Upper lobe of left lung (tissue), 6 donors: ENCODE results near the gene HIGD1B. TPM values are rescaled to one million over a fixed set of nuclear protein-coding genes. Genes with fewer than 3 reads are reported as not detected.

Experiments
- ATAC-seq, 2 donors: fragments of 200-7000 bp; cut with Tn5 transposase; one replicate each; pipeline ENCODE4 v1.9.1; 2022; ENCODE audit warnings: mild to moderate bottlenecking in 2 of 2, moderate library complexity in 2 of 2; ENCODE audit not compliant: low FRiP score in 2 of 2
- DNase-seq, 2 donors: peaks; one replicate each; pipeline ENCODE4 v3.0.0-alpha.2; 2019 to 2020
- H3K27ac ChIP-seq, 4 donors: fragments of 200-600 bp; sonication (generic); one replicate each; pipeline ENCODE4 v1.5.1; 2016 to 2019
- H3K27me3 ChIP-seq, 4 donors: fragments of 200-600 bp; sonication (generic); one replicate each; pipeline ENCODE4 v1.5.1; 2017 to 2019
- H3K36me3 ChIP-seq, 4 donors: fragments of 200-600 bp; sonication (generic); one replicate each; pipeline ENCODE4 v1.5.1; 2016 to 2019
- H3K4me1 ChIP-seq, 4 donors: fragments of 200-600 bp; sonication (generic); one replicate each; pipeline ENCODE4 v1.5.1; 2018 to 2019
- H3K4me3 ChIP-seq, 4 donors: fragments of 200-600 bp; sonication (generic); one replicate each; pipeline ENCODE4 v1.5.1; 2017 to 2019; ENCODE audit warnings: mild to moderate bottlenecking in 2 of 4, moderate library complexity in 1 of 4
- H3K9me3 ChIP-seq, 4 donors: fragments of 200-600 bp; sonication (generic); one replicate each; pipeline ENCODE4 v1.5.1; 2018 to 2019
- EP300 ChIP-seq, 4 donors: sonication (generic); formaldehyde crosslinking; IDR thresholded peaks; one replicate each; pipeline ENCODE4 v1.5.1; 2017; ENCODE audit warnings: antibody characterized with exemption in 4 of 4, control low read depth in 2 of 4
- POLR2A ChIP-seq, 4 donors: fragments of 450-650 bp; IDR thresholded peaks; one replicate each; pipeline ENCODE4 v1.5.1; 2016 to 2017; ENCODE audit warnings: antibody characterized with exemption in 4 of 4, mild to moderate bottlenecking in 2 of 4
- POLR2AphosphoS5 ChIP-seq, 2 donors: sonication (generic); formaldehyde crosslinking; IDR thresholded peaks; one replicate each; pipeline ENCODE4 v1.5.1; 2017; ENCODE audit warnings: antibody characterized with exemption in 2 of 2
- whole genome bisulfite sequencing, 2 donors: methylation state at CpG; one replicate each; pipeline ENCODE4 v1.1.5; 2017 to 2018; 5-methylcytosine and 5-hydroxymethylcytosine counted together
- total RNA-seq, 6 donors: library from RNA; depleted of rRNA in 4 of 6; stranded (reverse); fragments of >200 nt in 4 of 6; gene quantifications; one replicate each; pipeline versions ENCODE4 v1.1.0 to v1.2.1, GENCODE V29; 2016 to 2021
- TF ChIP-seq, protein P1 (sequence below), 6 experiments: fragments of 450-650 bp in 4 of 6; fragments of 200-600 bp in 2 of 6; sonication (generic) in 2 of 6; IDR thresholded peaks; one replicate each; pipeline ENCODE4 v1.5.1; 2016 to 2019; ENCODE audit warnings: antibody characterized with exemption in 6 of 6
- donor health status: DM: no; HTN: no; CAD: no; lungs with moderate emphysema.
- donor health status: DM: no; HTN: yes; CAD: no; lungs with severe emphysema.

Gene HIGD1B
- total RNA-seq, 6 donors from 2014 or later, result 1.9 to 33.3 (median 15.9) TPM; not detected in 1

DNA sequence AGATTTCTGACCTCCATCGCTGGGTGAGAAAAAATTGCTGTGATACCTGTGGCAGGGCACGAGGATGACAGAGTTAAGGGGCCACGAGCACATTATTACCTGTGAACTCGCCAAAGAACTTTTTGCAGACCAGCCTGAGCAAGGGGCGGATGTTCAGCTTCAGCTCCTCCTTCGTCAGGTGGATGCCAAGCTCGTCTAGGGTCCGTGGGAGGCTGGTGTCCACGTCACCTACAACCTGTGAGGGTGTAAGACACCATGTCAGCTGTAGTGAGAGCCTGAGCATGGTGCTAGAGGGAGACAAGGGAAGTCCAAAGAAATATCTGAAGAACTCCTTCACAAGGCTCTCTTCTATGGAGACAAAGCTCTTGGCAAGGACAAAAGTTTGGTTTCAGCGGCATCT is 17.1 kb downstream of the HIGD1B start:
- ATAC-seq (peak in 1 of 2 donors; percentile 8), DNase-seq (no peak)
- TF ChIP-seq, protein P1, sequence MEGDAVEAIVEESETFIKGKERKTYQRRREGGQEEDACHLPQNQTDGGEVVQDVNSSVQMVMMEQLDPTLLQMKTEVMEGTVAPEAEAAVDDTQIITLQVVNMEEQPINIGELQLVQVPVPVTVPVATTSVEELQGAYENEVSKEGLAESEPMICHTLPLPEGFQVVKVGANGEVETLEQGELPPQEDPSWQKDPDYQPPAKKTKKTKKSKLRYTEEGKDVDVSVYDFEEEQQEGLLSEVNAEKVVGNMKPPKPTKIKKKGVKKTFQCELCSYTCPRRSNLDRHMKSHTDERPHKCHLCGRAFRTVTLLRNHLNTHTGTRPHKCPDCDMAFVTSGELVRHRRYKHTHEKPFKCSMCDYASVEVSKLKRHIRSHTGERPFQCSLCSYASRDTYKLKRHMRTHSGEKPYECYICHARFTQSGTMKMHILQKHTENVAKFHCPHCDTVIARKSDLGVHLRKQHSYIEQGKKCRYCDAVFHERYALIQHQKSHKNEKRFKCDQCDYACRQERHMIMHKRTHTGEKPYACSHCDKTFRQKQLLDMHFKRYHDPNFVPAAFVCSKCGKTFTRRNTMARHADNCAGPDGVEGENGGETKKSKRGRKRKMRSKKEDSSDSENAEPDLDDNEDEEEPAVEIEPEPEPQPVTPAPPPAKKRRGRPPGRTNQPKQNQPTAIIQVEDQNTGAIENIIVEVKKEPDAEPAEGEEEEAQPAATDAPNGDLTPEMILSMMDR (IDR thresholded peaks at IDR 0.05), result no peak
- TF ChIP-seq EP300 (IDR thresholded peaks at IDR 0.05) (no peak), POLR2A (IDR thresholded peaks at IDR 0.05) (no peak), POLR2AphosphoS5 (IDR thresholded peaks at IDR 0.05) (no peak)
- no peaks in the 10 kb centered on the region for H3K27me3 ChIP-seq
- peaks cover 28 to 98% (median 79%) of the 10 kb centered on the region in 4 donors for H3K36me3 ChIP-seq
- H3K27ac ChIP-seq, result no peak overlapping the region
- H3K9me3 ChIP-seq, result no peaks in the 10 kb centered on the region
- H3K4me3 ChIP-seq, result no peak overlapping the region
- 68 to 81% methylated on average over 7 to 8 of the region's 10 CpGs for WGBS, 2 donors
- no peaks in the 10 kb centered on the region for H3K4me1 ChIP-seq

DNA sequence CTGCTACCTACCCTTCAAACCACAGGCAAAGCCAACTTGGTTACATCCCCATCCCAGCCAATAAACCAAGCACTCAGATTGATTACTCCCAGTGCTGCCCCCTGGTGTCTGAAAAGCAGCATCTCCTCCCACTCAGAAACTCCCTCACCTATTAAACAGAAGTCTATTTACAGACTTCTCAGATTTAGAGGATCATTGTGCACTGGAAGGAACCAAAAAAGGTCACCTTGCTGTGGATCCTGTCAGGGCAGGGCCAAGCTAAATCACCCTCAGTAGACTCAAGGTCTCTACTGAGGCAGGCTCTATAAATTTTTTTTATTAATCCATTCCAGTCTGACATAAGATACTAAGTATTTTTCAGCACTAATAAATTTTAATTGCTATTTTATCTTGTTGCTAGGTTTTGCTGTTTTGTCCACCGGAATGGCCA is 17.6 kb downstream of the HIGD1B start:
- no peaks in the 10 kb centered on the region for H3K27me3 ChIP-seq
- DNase-seq (peak in 1 of 2 donors; percentile 60), ATAC-seq (peak; percentile 71 to 72)
- no peaks in the 10 kb centered on the region for H3K9me3 ChIP-seq
- H3K4me3 ChIP-seq, result no peak overlapping the region
- H3K27ac ChIP-seq, result no peak overlapping the region
- TF ChIP-seq, protein P1 (IDR thresholded peaks at IDR 0.05), result peak; percentile 55 to 85 (median 76)
- no peak for TF ChIP-seq EP300 (IDR thresholded peaks at IDR 0.05)
- 60 to 76% methylated on average over 1 of the region's 1 CpG for WGBS, 2 donors
- H3K36me3 ChIP-seq, result peaks cover 29 to 98% (median 78%) of the 10 kb centered on the region in 4 donors
- no peaks in the 10 kb centered on the region for H3K4me1 ChIP-seq

GRCh38 chr17:44865931-44866330 is 18.2 kb downstream of the HIGD1B start:
- H3K27ac ChIP-seq, result no peak overlapping the region
- TF ChIP-seq POLR2AphosphoS5 (IDR thresholded peaks at IDR 0.05), result no peak
- TF ChIP-seq, protein P1 (IDR thresholded peaks at IDR 0.05), result no peak
- TF ChIP-seq POLR2A (IDR thresholded peaks at IDR 0.05), result no peak
- TF ChIP-seq EP300 (IDR thresholded peaks at IDR 0.05), result no peak
- 85 to 91% methylated on average over 6 of the region's 6 CpGs for WGBS, 2 donors
- no peaks in the 10 kb centered on the region for H3K9me3 ChIP-seq
- no peaks in the 10 kb centered on the region for H3K27me3 ChIP-seq
- DNase-seq (no peak), ATAC-seq (no peak)
- no peak overlapping the region for H3K4me3 ChIP-seq
- peaks cover 29 to 98% (median 79%) of the 10 kb centered on the region in 4 donors for H3K36me3 ChIP-seq
- no peaks in the 10 kb centered on the region for H3K4me1 ChIP-seq

GRCh38 chr17:44867841-44868240 is 20.2 kb downstream of the HIGD1B start:
- H3K36me3 ChIP-seq, result peaks cover 35 to 98% (median 79%) of the 10 kb centered on the region in 4 donors

More at GRCh38 chr17:44867841-44868240, 20.2 kb downstream of the HIGD1B start:
- Histone ChIP-seq H3K9me3 (no peaks in the 10 kb centered on the region), H3K4me1 (no peaks in the 10 kb centered on the region), H3K27me3 (no peaks in the 10 kb centered on the region), H3K4me3 (no peak overlapping the region), H3K27ac (no peak overlapping the region)
- TF ChIP-seq EP300 (IDR thresholded peaks at IDR 0.05) (no peak), POLR2A (IDR thresholded peaks at IDR 0.05) (no peak), POLR2AphosphoS5 (IDR thresholded peaks at IDR 0.05) (no peak)
- TF ChIP-seq, protein P1 (IDR thresholded peaks at IDR 0.05), result no peak
- ATAC-seq, result no peak
- 88 to 95% methylated on average over 3 of the region's 3 CpGs for WGBS, 2 donors
- no peak for DNase-seq
